GM18498 (cell line): ENCODE data around the gene NUDT2.

ENCODE experiments used
- ATAC-seq: cut with Tn5 transposase; IDR thresholded peaks from one replicate; pipeline ENCODE4 v1.9.1; 2021; ENCODE audit warnings: mild to moderate bottlenecking, moderate library complexity; ENCODE audit not compliant: unreplicated experiment

NUDT2 gene

GRCh38 chr9:34370335-34370969, 41.1 kb downstream of the NUDT2 start:
- ATAC-seq, result no peak

GRCh38 chr9:34370970-34371880, 41.9 kb downstream of the NUDT2 start:
- no peak for ATAC-seq

DNA sequence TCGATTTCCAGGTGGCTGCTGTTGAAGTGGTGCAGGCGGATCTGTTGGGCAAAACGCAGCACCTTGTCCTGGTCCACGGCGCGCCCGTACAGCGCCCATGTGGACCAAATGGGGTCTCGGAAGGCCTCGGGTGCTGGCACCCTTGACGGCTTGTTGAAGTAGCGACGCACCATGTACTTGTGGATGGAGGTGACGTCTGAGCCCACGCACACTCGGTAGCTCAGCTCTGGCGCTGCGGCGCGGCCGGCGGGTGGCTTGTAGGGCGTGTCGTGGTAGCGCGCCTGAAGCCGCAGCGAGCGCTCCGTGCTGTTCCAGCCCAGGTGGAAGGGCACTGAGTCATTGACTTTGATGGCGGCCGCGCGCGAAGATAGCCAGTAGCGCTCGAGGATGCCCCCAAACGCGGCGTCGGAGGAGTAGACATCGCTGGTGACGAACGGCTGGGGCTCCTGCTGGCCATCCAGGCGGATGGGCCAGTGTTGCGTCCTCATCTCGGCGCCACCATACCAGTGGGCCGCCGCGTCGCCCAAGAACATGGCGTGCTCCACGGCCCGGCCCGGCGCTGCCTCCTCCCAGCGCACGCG, 42.6 kb downstream of the NUDT2 start:
- no peak for ATAC-seq

DNA sequence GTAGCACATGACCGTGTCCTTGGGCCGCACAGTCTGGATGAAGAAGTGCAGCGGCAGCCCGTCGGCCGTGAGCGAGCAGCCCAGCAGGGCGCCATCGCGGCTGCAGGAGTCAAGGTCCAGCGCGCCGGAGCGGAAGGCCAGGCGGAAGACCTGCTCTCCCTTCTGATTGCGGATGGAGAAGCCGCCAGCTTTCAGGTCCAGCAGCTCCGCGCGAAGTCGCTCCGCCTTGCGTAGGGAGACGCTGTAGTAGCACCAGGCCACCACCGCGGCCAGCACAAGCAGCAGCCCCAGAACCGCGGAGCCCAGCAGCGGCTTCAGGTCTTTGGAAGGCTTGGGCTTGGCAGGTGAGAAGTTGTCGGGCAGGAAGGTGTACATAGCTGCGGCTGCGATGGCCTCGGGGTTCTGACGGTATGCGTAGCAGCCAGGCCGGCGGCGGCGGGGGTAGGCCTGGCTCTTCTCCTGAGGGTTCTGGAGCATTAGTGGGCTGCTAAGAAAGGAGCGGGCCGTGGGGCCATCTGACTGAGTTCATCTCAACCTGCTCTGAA, 43.2 kb downstream of the NUDT2 start:
- no peak for ATAC-seq

- ATAC-seq, result no peak
Measured at GRCh38 chr9:34373749-34374148, 44.4 kb downstream of the NUDT2 start.

DNA sequence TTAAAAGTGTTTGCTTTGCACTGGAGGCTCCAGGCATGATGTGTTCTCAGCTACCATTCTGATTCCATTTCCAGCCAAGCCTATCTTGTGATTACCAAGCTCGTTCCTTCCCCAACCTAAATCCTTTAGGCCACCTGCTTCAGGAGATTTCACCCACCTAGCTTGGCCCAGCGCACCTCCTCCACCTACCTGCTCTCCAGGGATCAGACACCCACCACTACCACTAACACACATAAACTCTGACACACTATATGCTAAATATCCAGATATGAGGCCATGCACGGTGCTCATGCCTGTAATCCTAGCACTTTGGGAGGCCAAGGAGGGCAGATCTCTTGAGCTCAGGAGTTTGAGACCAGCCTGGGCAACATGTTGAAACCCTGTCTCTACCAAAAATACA, 45.0 kb downstream of the NUDT2 start:
- ATAC-seq, result no peak

DNA sequence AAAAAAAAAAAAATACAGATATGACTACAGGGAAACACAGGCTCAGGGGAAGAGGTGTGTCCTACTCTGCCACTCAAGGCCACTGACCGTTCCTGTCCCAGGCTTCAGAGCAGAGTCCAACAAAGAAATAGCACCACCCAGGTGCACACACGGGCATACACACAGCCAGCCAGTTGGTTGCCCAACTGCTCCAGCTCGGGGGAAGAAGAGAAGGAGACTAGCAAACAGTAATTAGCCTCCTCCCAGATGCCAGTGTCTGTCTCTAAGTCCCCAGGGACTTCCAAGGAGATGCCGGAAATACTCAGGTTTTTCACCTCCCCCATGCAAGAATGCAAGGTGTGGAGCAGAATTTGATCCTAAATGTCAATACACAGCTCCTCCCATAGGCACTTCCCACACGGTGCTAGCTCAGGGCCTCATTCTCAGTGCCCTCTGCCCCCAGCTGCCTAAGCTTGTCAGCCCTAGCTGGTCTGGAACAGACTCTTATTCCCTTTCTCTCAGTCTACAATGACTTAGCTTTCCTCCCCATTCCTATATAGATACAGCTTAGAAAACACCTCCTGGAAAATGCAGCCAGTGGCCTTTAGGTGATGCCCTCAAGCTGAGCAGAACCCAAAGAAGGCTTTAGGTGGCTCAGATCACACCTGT, 45.7 kb downstream of the NUDT2 start:
- no peak for ATAC-seq

GRCh38 chr9:34375901-34376595, 46.7 kb downstream of the NUDT2 start:
- peak; percentile 26 for ATAC-seq

DNA sequence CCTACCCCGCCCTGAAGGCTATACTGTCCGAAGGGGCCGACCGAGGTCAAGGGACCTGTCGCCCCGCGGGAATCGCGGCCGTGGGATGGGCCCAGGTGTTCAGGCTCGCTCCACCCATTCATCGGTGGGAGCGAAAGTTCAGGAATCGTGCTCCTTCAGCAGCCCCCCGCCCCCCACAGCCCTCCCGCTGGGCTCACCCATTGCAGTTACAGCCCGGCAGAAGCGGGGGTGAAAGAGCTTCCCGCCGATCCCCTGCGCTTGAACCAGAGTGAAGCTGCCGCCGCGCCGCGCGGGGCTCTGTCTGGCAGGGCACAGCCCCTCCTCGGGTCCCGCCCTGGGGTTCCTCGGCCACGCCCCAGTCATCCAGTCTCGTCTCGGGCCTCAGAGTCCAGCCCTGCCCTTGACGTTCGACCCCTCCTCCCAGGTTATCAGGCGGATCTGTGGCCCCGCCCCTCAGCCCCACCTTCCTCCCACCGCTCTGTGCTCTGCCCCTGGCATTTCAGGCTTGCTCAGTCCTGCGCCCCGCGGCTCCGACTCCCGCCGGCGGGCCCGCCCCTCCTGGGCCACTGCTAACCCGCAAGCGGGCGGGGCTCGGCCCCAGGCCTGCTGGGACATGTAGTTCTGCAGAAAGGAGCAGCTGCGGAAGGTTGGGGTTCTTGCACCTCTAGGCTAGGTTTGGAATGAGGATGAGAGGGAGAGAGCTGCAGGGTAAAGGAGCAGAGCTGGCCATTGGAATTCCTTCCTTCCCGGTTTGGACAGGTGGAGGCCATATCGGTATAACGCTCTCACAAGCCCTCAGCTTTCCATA, 47.4 kb downstream of the NUDT2 start, which contains the start of gene MYORG:
TSS of gene MYORG (minus strand) at position 303 of the 808 bp plus-strand sequence. CDS start 3,955 bp downstream, outside the sequence.
- ATAC-seq, result peak; percentile 86

GRCh38 chr9:34377404-34377746, 48.0 kb downstream of the NUDT2 start:
- ATAC-seq, result no peak

DNA sequence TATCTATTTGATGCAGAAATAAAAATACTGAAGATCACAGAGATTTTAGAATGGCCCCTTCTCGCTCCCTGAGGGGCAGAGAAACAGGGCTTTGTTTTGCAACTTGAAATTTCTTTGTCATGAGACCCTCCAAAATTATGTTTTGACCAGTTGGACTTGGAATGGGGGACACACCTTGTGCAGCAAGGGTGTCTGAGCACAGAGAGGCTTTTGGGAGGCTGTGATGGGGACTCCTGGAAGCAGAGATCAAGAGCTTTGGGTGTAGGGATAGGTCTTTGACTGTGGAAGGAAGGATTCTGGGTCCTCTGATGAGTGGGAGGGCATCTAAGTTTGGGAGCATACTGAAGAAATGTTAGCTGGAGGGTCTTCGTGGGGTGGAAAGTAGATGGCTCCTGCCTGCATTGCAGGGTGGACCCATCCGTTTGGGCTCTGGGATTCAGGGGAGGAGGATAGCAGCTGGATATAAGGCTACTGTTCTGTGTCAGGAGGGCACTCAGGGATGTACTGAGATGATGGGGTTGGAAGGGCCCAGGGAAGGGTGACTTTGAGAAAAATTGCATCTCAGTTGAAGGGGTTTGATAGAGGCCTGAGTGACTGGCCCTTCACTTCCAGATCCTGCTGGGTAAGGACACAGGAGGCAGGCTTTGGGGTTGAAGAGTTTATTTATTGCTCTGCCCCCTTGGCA, 49.1 kb downstream of the NUDT2 start:
- no peak for ATAC-seq

GRCh38 chr9:34379334-34380033, 50.1 kb downstream of the NUDT2 start:
- peak; percentile 26 for ATAC-seq

DNA sequence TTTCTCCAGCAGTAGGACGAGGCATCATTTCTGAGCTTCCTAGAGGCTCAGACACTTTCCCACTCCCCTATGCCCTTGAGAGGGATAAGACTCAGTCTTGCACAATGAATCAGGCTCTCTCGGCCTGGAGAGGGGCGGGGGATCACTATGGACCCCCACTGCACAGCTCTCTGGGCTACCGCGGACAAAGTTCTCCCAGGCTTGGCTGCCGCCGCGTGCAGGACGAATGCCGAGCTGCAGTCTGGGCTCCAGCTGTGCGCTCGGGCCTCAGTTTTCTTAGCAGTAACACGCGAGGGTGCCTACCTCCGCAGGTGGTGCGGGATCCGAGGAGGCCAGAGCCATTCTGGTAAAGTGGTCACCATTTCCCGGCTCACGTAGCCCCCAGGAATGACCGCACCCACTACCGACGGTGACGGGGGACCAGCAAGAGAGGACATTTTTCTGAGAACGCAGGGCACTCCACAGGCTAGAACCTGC, 50.7 kb downstream of the NUDT2 start:
- ATAC-seq, result no peak

DNA sequence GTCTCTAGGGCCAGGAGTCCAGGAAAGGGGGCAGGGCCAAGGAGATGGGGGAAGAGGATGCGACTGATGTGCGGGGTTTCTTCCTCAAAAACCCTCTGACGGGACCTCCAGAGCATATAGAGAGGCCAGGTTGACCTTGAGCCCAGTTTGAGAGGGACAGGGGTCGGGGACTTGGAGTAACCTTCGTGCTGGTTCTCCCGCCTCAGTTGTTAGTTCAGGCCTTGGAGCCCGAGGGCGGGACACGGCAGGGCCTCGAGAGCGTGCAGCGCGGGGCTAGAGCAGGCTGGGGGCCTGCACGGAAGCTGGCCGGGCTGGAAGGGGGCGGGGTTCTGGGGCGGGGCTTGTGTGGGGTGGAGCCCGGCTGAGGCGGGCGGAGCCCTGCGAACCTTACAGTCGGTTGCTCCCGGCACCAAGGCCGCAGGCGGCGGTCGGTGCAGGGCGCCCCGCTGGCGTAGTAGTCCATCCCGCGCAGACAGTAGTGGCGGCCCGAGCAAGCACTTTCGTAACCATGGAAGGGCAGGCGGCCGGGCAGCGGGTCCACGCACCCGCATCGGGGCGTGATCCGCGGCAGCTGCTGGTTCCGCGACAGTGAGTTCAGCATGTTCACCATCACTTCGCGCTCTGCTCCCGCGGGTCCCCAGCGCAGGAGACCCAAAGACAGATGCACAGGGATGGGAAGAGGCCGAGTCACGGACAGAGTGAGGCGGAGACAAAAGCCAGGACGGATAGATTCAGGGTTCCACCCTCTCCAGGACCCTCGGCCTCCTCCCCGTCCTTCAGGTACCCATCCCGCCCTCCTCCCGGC, 51.3 kb downstream of the NUDT2 start:
- ATAC-seq, result peak; percentile 33

- ATAC-seq, result no peak
Measured at GRCh38 chr9:34381323-34381722, 52.0 kb downstream of the NUDT2 start.

GRCh38 chr9:34382054-34382453, 52.7 kb downstream of the NUDT2 start:
- no peak for ATAC-seq

- ATAC-seq, result no peak
Measured at GRCh38 chr9:34382879-34383278, 53.5 kb downstream of the NUDT2 start.

GRCh38 chr9:34383904-34384303, 54.5 kb downstream of the NUDT2 start:
- ATAC-seq, result no peak
